H54 (cell line): ENCODE results near the gene KCNQ1.

Experiments
- DNase-seq: peaks from one replicate; pipeline ENCODE4 v3.0.0; 2011; ENCODE audit warnings: low spot score, mixed read lengths; ENCODE audit not compliant: insufficient read length
- FAIRE-seq: peaks from 3 replicates; lab custom pipeline; 2011; peaks lifted over from hg19 to GRCh38; lab: Jason Lieb, UNC
- POLR2A ChIP-seq: IDR thresholded peaks from 2 replicates; pipeline ENCODE4 v1.6.1; 2011; ENCODE audit warnings: low read depth, mild to moderate bottlenecking, low read length

The KCNQ1 gene

GRCh38 chr11:2569321-2569721 is 124.5 kb downstream of the KCNQ1 start:
- FAIRE-seq: no peak
- TF ChIP-seq POLR2A: no peak
- no peak for DNase-seq

- FAIRE-seq (no peak), DNase-seq (no peak)
- no peak for TF ChIP-seq POLR2A
Measured at GRCh38 chr11:2569731-2570210, 125.0 kb downstream of the KCNQ1 start.

DNA sequence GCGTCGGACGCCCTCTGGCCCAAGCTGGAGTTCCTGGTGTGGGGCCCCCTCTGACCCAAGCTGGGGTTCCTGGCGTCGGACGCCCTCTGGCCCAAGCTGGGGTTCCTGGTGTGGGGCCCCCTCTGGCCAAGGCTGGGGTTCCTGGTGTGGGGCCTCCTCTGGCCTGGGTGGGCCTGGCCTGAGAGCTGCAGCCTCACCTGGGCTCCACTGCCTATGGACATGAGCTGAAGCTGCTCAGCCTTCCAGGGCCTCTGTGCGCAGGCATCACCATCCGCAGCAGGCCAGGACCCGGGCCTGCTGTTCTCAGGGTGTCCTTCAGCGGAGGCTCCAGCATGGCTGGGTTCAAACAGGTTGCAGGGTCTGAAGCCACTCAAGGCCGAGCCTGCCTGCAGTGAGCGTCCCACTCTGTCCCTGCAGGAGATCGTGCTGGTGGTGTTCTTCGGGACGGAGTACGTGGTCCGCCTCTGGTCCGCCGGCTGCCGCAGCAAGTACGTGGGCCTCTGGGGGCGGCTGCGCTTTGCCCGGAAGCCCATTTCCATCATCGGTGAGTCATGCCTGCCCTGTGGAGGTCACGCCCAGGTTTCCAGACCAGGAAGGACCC is 125.5 kb downstream of the KCNQ1 start:
- FAIRE-seq (no peak), DNase-seq (no peak)
- no peak for TF ChIP-seq POLR2A

GRCh38 chr11:2570841-2571597 is 126.2 kb downstream of the KCNQ1 start:
- no peak for DNase-seq

GRCh38 chr11:2571598-2572281 is 126.9 kb downstream of the KCNQ1 start:
- DNase-seq (no peak), FAIRE-seq (no peak)
- TF ChIP-seq POLR2A: no peak

More at GRCh38 chr11:2570841-2571597, 126.2 kb downstream of the KCNQ1 start:
- FAIRE-seq: no peak
- TF ChIP-seq POLR2A: no peak

- no peak for FAIRE-seq
- no peak for DNase-seq
- TF ChIP-seq POLR2A: no peak
Measured at GRCh38 chr11:2572491-2573239, 127.9 kb downstream of the KCNQ1 start.

DNA sequence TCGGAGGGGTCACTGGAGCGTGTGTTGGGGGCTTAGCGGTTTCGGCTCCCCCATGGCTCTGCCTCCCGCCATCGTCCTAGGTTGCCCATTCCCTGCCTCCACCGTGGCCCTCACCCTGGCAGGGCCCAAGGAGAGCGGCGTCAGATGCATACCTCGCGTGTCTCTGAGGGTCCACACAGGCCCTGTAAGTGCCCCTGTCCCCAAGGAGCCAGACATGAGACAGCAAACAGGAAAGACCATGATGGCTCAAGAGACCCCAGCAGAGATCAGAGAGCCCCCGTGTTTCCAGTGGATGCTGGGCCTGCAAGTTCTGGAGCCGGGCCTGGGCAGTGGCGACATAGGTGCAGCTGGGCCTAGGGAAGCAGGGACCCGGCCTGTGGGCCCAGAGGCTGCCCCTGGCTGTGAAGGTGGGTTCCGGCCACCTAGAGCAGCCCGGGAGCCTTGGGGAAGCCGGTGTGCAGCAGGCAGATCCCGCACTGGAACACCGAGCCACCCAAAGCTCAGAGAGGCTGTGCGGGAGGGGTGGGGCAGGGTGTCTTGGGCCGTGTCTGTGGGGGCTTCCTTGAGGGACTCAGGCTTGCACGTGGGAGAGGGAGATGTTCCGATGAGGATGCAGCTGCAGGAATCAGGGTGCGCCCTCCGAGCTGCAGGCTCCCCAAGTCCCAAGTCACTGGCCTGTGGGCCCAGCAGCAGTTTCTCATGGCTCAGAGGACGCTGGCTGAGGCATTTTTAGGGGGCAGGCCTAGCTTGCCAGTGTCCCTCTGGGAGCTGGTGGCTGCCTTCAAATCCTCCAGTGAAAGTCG is 128.6 kb downstream of the KCNQ1 start:
- FAIRE-seq: no peak
- TF ChIP-seq POLR2A: no peak
- no peak for DNase-seq

DNA sequence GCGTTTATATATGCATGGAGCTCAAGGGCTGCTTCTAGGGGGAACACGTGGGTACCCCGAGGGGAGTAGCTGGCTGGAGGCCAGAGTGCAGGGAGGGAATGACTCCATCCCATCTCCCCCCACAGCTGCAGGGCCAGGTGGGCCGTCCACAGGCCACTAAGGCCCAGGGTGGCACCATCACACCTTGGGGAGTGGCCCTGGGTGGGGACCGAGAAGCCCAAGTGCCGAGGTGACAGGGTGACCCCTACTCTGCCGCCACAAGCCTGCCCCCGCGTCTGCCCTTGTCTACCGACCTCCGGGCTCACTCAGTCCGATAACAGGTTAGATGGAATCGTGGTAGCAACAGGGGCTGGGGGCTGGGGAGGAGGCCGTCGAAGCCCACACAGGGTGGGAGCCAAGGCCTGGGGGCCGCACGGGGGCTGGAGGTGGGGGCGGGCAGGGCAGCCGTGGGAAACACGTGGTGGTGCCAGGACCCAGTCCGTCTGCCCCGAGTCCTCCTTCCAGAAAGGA is 129.3 kb downstream of the KCNQ1 start:
- FAIRE-seq (no peak), DNase-seq (no peak)
- no peak for TF ChIP-seq POLR2A

- TF ChIP-seq POLR2A: no peak
- no peak for DNase-seq
- FAIRE-seq: no peak
Measured at GRCh38 chr11:2574553-2575535, 130.0 kb downstream of the KCNQ1 start.

DNA sequence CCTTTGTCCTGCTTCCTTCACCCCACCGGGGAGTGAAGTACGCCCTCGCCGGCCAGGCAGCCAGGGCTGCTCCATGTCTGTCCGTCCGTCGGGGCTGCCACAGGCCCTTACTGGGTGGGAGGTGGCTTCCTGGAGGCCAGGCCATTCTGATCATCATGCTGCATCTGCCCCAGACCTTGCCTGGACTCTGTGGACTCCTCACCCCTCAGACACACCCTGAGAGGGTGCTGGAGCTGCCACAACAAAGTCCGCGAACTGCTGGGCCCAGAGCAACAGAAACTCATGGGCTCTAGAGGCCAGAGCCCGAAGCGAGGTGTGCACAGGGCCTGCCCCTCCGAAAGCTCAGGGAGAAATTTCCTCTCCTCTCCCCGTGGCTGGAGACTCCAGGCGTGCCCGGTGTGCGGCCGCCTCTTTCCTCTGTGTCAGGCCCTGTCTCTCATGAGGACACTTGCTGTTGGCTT is 130.8 kb downstream of the KCNQ1 start:
- TF ChIP-seq POLR2A: no peak
- FAIRE-seq: no peak
- no peak for DNase-seq

DNA sequence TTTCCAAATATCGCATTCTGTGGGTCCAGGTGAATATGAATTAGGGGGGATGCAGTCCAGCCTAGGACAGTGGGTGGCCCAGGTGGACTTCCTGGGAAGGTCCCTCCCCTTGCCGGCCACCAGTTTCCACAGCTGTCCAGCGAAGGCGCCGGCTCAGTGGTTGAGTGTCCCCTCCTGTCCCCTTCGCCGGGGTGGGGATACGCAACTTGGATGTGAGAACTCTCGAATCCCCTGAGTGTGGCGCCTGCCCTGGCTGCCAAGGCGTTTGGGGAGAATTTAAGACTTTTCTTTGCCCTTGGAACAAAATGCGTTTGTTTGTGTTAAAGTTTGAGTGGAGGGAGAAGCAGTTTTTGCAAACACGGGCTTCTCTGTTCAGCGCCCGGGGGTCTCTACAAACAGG is 131.3 kb downstream of the KCNQ1 start:
- DNase-seq (no peak), FAIRE-seq (no peak)
- no peak for TF ChIP-seq POLR2A

GRCh38 chr11:2576549-2576948 is 131.7 kb downstream of the KCNQ1 start:
- no peak for DNase-seq
- FAIRE-seq: no peak
- no peak for TF ChIP-seq POLR2A
